NB4 (cell line): Measurements from ENCODE around the gene SIN3A.

Experiments used
- DNase-seq: peaks from one replicate; pipeline ENCODE4 v3.0.0; 2010; ENCODE audit warnings: low read depth
- H3K4me3 ChIP-seq: one replicate; pipeline ENCODE4 v1.5.1; 2011; ENCODE audit warnings: mild to moderate bottlenecking, low read depth, low read length, moderate library complexity
- CTCF ChIP-seq: IDR thresholded peaks from one replicate; pipeline ENCODE4 v1.5.1; 2012; ENCODE audit warnings: low read depth, low read length
- MAX ChIP-seq: IDR thresholded peaks from 2 replicates; pipeline ENCODE4 v1.6.1; 2011; ENCODE audit warnings: low read depth, low read length
- MYC ChIP-seq: IDR thresholded peaks from 2 replicates; pipeline ENCODE4 v1.6.1; 2011; ENCODE audit warnings: low read depth, low read length
- POLR2A ChIP-seq: IDR thresholded peaks from 2 replicates; pipeline ENCODE4 v1.6.1; 2011; ENCODE audit warnings: mild to moderate bottlenecking; ENCODE audit not compliant: insufficient read length; ENCODE audit errors: extremely low read depth

Gene SIN3A

GRCh38 chr15:75328493-75329314, 122.8 kb downstream of the SIN3A start:
- DNase-seq, result no peak
- H3K4me3 ChIP-seq, result no peak overlapping the region
- TF ChIP-seq CTCF, result peak; percentile 8
- TF ChIP-seq MAX, result no peak
- no peak for TF ChIP-seq POLR2A

DNA sequence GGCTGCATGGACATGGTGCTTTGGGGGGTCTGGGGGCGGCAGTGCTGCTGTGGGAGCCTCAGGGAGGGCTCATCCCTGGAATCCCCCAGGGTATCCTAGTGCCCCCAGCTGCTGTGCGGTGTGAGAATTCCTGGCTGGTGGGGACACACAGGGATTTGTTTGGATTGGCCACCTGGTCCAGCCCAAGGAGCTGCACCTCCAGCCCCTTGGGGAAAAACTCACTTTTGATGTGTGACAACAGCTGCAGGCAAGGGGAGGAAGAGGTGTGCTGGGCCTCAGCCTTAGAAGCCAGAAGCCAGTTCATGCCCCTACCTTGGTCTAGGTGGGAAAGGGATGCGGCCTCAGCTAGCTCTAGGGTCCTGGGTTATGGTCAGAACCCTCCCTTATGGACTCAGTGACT, 124.0 kb downstream of the SIN3A start:
- H3K4me3 ChIP-seq, result no peak overlapping the region
- no peak for DNase-seq
- TF ChIP-seq CTCF, result no peak
- TF ChIP-seq MAX, result no peak
- TF ChIP-seq MYC, result no peak
- TF ChIP-seq POLR2A, result no peak

- no peak overlapping the region for H3K4me3 ChIP-seq
- DNase-seq, result no peak
- TF ChIP-seq CTCF, result no peak
- no peak for TF ChIP-seq POLR2A
- no peak for TF ChIP-seq MYC
- no peak for TF ChIP-seq MAX
These were observed 124.5 kb downstream of the SIN3A start for GRCh38 chr15:75327005-75327404.

DNA sequence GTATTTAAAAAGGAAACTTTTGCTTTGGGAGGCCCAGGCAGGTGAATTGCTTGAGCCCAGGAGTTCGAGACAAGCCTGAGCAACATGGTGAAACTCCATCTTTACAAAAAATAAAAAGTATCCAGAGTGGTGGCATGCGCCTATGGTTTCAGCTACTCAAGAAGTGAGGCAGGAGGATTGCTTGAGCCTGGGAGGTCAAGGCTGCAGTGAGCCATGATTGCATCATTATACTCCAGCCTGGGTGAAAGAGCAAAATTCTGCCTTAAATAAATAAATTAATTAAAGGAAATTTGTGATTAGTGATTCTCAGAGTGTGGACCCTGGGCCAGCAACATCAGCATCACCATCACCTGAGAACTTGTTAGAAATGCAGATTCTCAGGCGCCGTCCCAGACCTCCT, 125.6 kb downstream of the SIN3A start:
- H3K4me3 ChIP-seq, result no peak overlapping the region
- no peak for DNase-seq
- TF ChIP-seq CTCF (no peak), POLR2A (no peak), MAX (no peak), MYC (no peak)

DNA sequence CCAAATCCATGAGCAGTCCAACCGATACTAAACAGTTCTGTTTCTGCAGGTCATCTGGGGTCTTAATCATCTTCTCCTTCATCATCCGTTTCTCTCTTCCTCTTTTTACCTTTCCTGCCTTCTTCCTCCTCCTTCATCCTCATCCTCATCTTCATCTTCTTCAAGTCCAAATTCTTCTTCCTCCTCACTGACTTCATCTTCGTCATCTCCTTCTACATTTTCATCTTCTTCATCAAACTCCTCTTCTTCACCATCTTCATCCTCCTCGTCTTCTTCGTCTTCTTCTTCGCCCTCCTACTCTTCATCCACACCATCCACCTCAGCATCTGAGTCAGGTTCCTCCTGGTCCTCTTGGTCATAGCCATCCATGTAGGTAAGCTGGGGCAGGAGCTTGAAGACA, 129.8 kb downstream of the SIN3A start:
- no peak for DNase-seq
- TF ChIP-seq MYC, result no peak
- no peak for TF ChIP-seq MAX
- no peak for TF ChIP-seq POLR2A
- TF ChIP-seq CTCF, result no peak
- no peak overlapping the region for H3K4me3 ChIP-seq
